HepG2 (cell line): ENCODE measurements around the gene HYAL1. TPM values are rescaled to one million over a fixed set of nuclear protein-coding genes. Genes with fewer than 3 reads are reported as not detected.

ENCODE experiments used
- ATF7 ChIP-seq, 2 experiments: fragments of 450-650 bp in 1 of 2; sonication (generic) in 1 of 2; formaldehyde crosslinking in 1 of 2; IDR thresholded peaks; 2 replicates each; pipeline versions ENCODE4 v1.4.0 to v1.6.1; 2016 to 2020; ENCODE audit warnings: antibody characterized with exemption in 1 of 2, mild to moderate bottlenecking in 1 of 2, missing genetic modification reagents in 1 of 2
- CENPT ChIP-seq: sonication (generic); formaldehyde crosslinking; IDR thresholded peaks from 2 replicates; pipeline ENCODE4 v1.8.0; 2022; ENCODE audit warnings: low read depth, mild to moderate bottlenecking, moderate library complexity, missing genetic modification reagents
- ERF ChIP-seq: IDR thresholded peaks from 2 replicates; pipeline ENCODE4 v1.6.1; 2018; ENCODE audit warnings: missing biosample characterization, missing genetic modification reagents
- FOXK1 ChIP-seq: sonication (generic); formaldehyde crosslinking; IDR thresholded peaks from 2 replicates; pipeline ENCODE4 v1.4.0; 2020; ENCODE audit warnings: low read depth, missing genetic modification reagents, borderline replicate concordance
- HOXA9 ChIP-seq: sonication (generic); formaldehyde crosslinking; IDR thresholded peaks from 2 replicates; pipeline ENCODE4 v1.8.1; 2022; ENCODE audit warnings: missing genetic modification reagents, mild to moderate bottlenecking, moderate library complexity, borderline replicate concordance
- NFATC3 ChIP-seq: sonication (generic); formaldehyde crosslinking; IDR thresholded peaks from 2 replicates; pipeline ENCODE4 v1.5.1; 2020; ENCODE audit warnings: mild to moderate bottlenecking, missing genetic modification reagents
- NFIB ChIP-seq: sonication (generic); formaldehyde crosslinking; IDR thresholded peaks from 2 replicates; pipeline ENCODE4 v1.9.0; 2021; ENCODE audit warnings: missing genetic modification reagents, mild to moderate bottlenecking, borderline replicate concordance
- NFKBIZ ChIP-seq: IDR thresholded peaks from 2 replicates; pipeline ENCODE4 v1.6.1; 2018; ENCODE audit warnings: missing genetic modification reagents, missing compliant biosample characterization
- NR2F2 ChIP-seq: IDR thresholded peaks from 2 replicates; pipeline ENCODE4 v1.6.1; 2012; ENCODE audit warnings: low read depth, inconsistent platforms, borderline replicate concordance
- SALL1 ChIP-seq: sonication (generic); formaldehyde crosslinking; IDR thresholded peaks from 2 replicates; pipeline ENCODE4 v1.8.0; 2022; ENCODE audit warnings: mild to moderate bottlenecking, missing genetic modification reagents
- SATB2 ChIP-seq: sonication (generic); formaldehyde crosslinking; IDR thresholded peaks from 2 replicates; pipeline ENCODE4 v1.5.0; 2020; ENCODE audit warnings: missing genetic modification reagents
- SMC3 ChIP-seq: IDR thresholded peaks from 2 replicates; pipeline ENCODE4 v1.6.1; 2011; ENCODE audit warnings: low read length, improper control_type of control experiment
- TBX2 ChIP-seq: sonication (generic); formaldehyde crosslinking; IDR thresholded peaks from 2 replicates; pipeline ENCODE4 v1.5.0; 2020; ENCODE audit warnings: missing genetic modification reagents, mild to moderate bottlenecking, borderline replicate concordance
- ZFP36L2 ChIP-seq: sonication (generic); formaldehyde crosslinking; IDR thresholded peaks from 2 replicates; pipeline ENCODE4 v1.4.0; 2020; ENCODE audit warnings: missing genetic modification reagents
- ZNF335 ChIP-seq: sonication (generic); formaldehyde crosslinking; IDR thresholded peaks from 2 replicates; pipeline ENCODE4 v1.4.0; 2020; ENCODE audit warnings: missing genetic modification reagents
- ZNF709 ChIP-seq: sonication (generic); formaldehyde crosslinking; IDR thresholded peaks from 2 replicates; pipeline ENCODE4 v1.5.0; 2020; ENCODE audit warnings: mild to moderate bottlenecking, missing genetic modification reagents
- ZNF773 ChIP-seq: sonication (generic); formaldehyde crosslinking; IDR thresholded peaks from 2 replicates; pipeline ENCODE4 v1.4.0; 2020; ENCODE audit warnings: missing genetic modification reagents, borderline replicate concordance
- polyA plus RNA-seq, 8 experiments: library from polyadenylated mRNA; depleted of rRNA in 3 of 8; stranded (reverse) in 7 of 8; unstranded in 1 of 8; fragments of >200 nt; fragmentation: Illumina TruSeq in 4 of 8; extraction: Trizol in 4 of 8; gene quantifications; 2 replicates each; pipeline versions ENCODE4 v1.2.1 to v1.2.3, GENCODE V29; 2011 to 2016; ENCODE audit warnings: low read depth in 4 of 8, missing spikeins in 1 of 8, mixed read lengths in 1 of 8; ENCODE audit not compliant: insufficient read depth in 1 of 8
- total RNA-seq, 5 experiments: library from RNA; depleted of rRNA; stranded (reverse); fragments of >200 nt; fragmentation: Illumina TruSeq; extraction: Trizol; gene quantifications; 2 replicates each; pipeline ENCODE4 v1.2.3, GENCODE V29; 2016; ENCODE audit warnings: low read depth in 1 of 5
- TF ChIP-seq, protein P1 (sequence below): sonication (generic); formaldehyde crosslinking; IDR thresholded peaks from 2 replicates; pipeline ENCODE4 v1.4.0; 2020; ENCODE audit warnings: missing genetic modification reagents
- TF ChIP-seq, protein P2 (sequence below): IDR thresholded peaks from 2 replicates; pipeline ENCODE4 v1.6.1; 2016
- TF ChIP-seq, protein P3 (sequence below): sonication (generic); formaldehyde crosslinking; IDR thresholded peaks from 2 replicates; pipeline ENCODE4 v1.4.0; 2020; ENCODE audit warnings: missing genetic modification reagents, mild to moderate bottlenecking, borderline replicate concordance
- TF ChIP-seq, protein P4 (sequence below): sonication (generic); formaldehyde crosslinking; IDR thresholded peaks from 2 replicates; pipeline ENCODE4 v1.4.0; 2020; ENCODE audit warnings: missing genetic modification reagents
- TF ChIP-seq, protein P5 (sequence below): sonication (generic); formaldehyde crosslinking; IDR thresholded peaks from 2 replicates; pipeline ENCODE4 v1.8.0; 2022; ENCODE audit warnings: missing genetic modification reagents, low read depth, mild to moderate bottlenecking, borderline replicate concordance
- TF ChIP-seq, protein P6 (sequence below): sonication (generic); formaldehyde crosslinking; IDR thresholded peaks from 2 replicates; pipeline ENCODE4 v1.5.0; 2020; ENCODE audit warnings: missing genetic modification reagents
- TF ChIP-seq, protein P7 (sequence below): IDR thresholded peaks from 2 replicates; pipeline ENCODE4 v1.6.1; 2016; ENCODE audit warnings: low read depth, control low read depth

The HYAL1 gene
- total and polyA plus RNA-seq, 2 of the 13 experiments (the other 11 are each of a cell fraction or from before 2014, with no cell fraction given), result 76.5 to 193 TPM

DNA sequence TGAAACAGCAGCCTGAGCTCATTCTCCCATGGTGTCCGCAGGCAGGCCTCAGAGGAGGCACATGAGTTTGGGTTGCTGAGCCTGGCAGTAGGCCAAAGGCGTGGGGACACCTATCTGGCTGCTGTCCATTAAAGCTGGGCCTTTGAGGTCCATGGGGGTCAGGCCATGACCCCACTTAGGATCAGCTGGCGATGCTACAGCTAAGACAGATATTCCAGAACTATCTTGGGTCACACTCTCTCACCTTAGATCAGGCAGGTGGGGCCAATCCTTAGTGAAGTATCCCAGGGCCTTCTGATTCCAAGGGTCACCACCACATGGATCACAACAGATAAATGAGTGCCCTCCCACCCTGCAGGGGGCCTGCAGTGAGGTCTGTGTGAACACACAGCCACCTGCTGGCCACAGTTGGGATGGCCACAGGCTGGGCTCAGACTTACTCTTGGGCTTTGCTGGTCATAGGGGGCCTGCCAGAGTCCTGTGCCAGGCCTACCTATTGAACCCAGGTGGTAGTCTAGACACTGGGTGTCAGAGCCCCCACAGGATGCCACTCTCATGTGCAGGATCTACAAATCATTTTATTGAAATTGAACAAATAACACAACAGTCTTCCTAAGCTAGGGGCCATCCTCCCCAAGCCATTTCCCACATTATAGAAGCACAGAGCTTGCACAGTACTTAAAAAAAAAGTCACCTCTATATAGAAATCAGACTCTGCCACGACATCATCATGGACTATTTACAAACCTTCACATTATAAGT lies 21.2 kb upstream of the HYAL1 start (continued):
- TF ChIP-seq ATF7 (IDR thresholded peaks at IDR 0.05) (no peak), ATF7 (CRISPR knock-in tag; IDR thresholded peaks at IDR 0.05) (peak; percentile 59; the same call in 1 of the 2 replicates), ERF (CRISPR knock-in tag) (peak; percentile 39; the same call in 1 of the 2 replicates), NFATC3 (CRISPR knock-in tag) (no peak), ZNF709 (CRISPR knock-in tag) (no peak), NFKBIZ (CRISPR knock-in tag) (no peak), ZNF773 (CRISPR knock-in tag) (no peak), SMC3 (peak; percentile 85), CENPT (CRISPR knock-in tag) (no peak), NFIB (CRISPR knock-in tag) (no peak), NR2F2 (no peak), HOXA9 (no peak), ZFP36L2 (CRISPR knock-in tag) (no peak), SATB2 (no peak), FOXK1 (peak; percentile 44; the same call in 1 of the 2 replicates), TBX2 (CRISPR knock-in tag) (peak; percentile 57; the same call in 1 of the 2 replicates), SALL1 (CRISPR knock-in tag) (peak; percentile 69), ZNF335 (CRISPR knock-in tag) (0 out of 2 replicates have a peak, but pooled peaks have one; percentile 24)
- TF ChIP-seq, protein P1, sequence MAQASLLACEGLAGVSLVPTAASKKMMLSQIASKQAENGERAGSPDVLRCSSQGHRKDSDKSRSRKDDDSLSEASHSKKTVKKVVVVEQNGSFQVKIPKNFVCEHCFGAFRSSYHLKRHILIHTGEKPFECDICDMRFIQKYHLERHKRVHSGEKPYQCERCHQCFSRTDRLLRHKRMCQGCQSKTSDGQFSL (CRISPR knock-in tag), result peak; percentile 84; the same call in 1 of the 2 replicates
- TF ChIP-seq, protein P2, sequence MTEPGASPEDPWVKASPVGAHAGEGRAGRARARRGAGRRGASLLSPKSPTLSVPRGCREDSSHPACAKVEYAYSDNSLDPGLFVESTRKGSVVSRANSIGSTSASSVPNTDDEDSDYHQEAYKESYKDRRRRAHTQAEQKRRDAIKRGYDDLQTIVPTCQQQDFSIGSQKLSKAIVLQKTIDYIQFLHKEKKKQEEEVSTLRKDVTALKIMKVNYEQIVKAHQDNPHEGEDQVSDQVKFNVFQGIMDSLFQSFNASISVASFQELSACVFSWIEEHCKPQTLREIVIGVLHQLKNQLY (CRISPR knock-in tag), result 0 out of 2 replicates have a peak, but pooled peaks have one; percentile 19
- TF ChIP-seq, protein P3, sequence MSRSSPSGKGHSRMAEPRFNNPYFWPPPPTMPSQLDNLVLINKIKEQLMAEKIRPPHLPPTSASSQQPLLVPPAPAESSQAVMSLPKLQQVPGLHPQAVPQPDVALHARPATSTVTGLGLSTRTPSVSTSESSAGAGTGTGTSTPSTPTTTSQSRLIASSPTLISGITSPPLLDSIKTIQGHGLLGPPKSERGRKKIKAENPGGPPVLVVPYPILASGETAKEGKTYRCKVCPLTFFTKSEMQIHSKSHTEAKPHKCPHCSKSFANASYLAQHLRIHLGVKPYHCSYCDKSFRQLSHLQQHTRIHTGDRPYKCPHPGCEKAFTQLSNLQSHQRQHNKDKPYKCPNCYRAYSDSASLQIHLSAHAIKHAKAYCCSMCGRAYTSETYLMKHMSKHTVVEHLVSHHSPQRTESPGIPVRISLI (CRISPR knock-in tag), result peak; percentile 47; the same call in 1 of the 2 replicates
- TF ChIP-seq, protein P4, sequence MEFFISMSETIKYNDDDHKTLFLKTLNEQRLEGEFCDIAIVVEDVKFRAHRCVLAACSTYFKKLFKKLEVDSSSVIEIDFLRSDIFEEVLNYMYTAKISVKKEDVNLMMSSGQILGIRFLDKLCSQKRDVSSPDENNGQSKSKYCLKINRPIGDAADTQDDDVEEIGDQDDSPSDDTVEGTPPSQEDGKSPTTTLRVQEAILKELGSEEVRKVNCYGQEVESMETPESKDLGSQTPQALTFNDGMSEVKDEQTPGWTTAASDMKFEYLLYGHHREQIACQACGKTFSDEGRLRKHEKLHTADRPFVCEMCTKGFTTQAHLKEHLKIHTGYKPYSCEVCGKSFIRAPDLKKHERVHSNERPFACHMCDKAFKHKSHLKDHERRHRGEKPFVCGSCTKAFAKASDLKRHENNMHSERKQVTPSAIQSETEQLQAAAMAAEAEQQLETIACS (CRISPR knock-in tag), result peak; percentile 39; the same call in 1 of the 2 replicates
- TF ChIP-seq, protein P5, sequence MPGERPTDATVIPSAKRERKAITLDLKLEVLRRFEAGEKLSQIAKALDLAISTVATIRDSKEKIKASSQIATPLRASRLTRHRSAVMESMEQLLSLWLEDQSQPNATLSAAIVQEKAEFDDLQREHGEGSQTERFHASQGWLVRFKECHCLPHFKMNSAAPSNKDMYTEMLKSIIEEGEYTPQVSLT (CRISPR knock-in tag), result no peak
- TF ChIP-seq, protein P6, sequence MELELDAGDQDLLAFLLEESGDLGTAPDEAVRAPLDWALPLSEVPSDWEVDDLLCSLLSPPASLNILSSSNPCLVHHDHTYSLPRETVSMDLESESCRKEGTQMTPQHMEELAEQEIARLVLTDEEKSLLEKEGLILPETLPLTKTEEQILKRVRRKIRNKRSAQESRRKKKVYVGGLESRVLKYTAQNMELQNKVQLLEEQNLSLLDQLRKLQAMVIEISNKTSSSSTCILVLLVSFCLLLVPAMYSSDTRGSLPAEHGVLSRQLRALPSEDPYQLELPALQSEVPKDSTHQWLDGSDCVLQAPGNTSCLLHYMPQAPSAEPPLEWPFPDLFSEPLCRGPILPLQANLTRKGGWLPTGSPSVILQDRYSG (CRISPR knock-in tag), result no peak
- TF ChIP-seq, protein P7, sequence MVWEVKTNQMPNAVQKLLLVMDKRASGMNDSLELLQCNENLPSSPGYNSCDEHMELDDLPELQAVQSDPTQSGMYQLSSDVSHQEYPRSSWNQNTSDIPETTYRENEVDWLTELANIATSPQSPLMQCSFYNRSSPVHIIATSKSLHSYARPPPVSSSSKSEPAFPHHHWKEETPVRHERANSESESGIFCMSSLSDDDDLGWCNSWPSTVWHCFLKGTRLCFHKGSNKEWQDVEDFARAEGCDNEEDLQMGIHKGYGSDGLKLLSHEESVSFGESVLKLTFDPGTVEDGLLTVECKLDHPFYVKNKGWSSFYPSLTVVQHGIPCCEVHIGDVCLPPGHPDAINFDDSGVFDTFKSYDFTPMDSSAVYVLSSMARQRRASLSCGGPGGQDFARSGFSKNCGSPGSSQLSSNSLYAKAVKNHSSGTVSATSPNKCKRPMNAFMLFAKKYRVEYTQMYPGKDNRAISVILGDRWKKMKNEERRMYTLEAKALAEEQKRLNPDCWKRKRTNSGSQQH (CRISPR knock-in tag), result no peak
